NB4 (cell line): ENCODE data around the gene COL23A1.
A peak's percentile ranks its signal among the peaks of the same experiment; 100 is the strongest.

Experiments used
- DNase-seq: peaks from one replicate; pipeline ENCODE4 v3.0.0; 2010; ENCODE audit warnings: low read depth
- H3K4me3 ChIP-seq: one replicate; pipeline ENCODE4 v1.5.1; 2011; ENCODE audit warnings: mild to moderate bottlenecking, low read depth, low read length, moderate library complexity
- CTCF ChIP-seq: IDR thresholded peaks from one replicate; pipeline ENCODE4 v1.5.1; 2012; ENCODE audit warnings: low read depth, low read length
- MAX ChIP-seq: IDR thresholded peaks from 2 replicates; pipeline ENCODE4 v1.6.1; 2011; ENCODE audit warnings: low read depth, low read length
- MYC ChIP-seq: IDR thresholded peaks from 2 replicates; pipeline ENCODE4 v1.6.1; 2011; ENCODE audit warnings: low read depth, low read length
- POLR2A ChIP-seq: IDR thresholded peaks from 2 replicates; pipeline ENCODE4 v1.6.1; 2011; ENCODE audit warnings: mild to moderate bottlenecking; ENCODE audit not compliant: insufficient read length; ENCODE audit errors: extremely low read depth

Gene COL23A1

GRCh38 chr5:178283520-178283919, 306.7 kb downstream of the COL23A1 start:
- no peak for DNase-seq
- no peak overlapping the region for H3K4me3 ChIP-seq
- TF ChIP-seq MYC (no peak), CTCF (no peak), MAX (no peak), POLR2A (no peak)

- TF ChIP-seq CTCF = no peak
- no peak for TF ChIP-seq MAX
- TF ChIP-seq POLR2A = no peak
- no peak for TF ChIP-seq MYC
- DNase-seq = peak; percentile 15
- H3K4me3 ChIP-seq = no peak overlapping the region
These were observed 307.8 kb downstream of the COL23A1 start for GRCh38 chr5:178282391-178282790.

- no peak overlapping the region for H3K4me3 ChIP-seq
- TF ChIP-seq POLR2A (no peak), MAX (no peak), MYC (no peak), CTCF (no peak)
These were observed 308.9 kb downstream of the COL23A1 start for GRCh38 chr5:178281331-178281730.

GRCh38 chr5:178280631-178281030, 309.6 kb downstream of the COL23A1 start:
- TF ChIP-seq POLR2A = no peak
- no peak for TF ChIP-seq MYC
- TF ChIP-seq CTCF = no peak
- TF ChIP-seq MAX = no peak
- peak; percentile 31 for DNase-seq
- H3K4me3 ChIP-seq = no peak overlapping the region

More at GRCh38 chr5:178281331-178281730, 308.9 kb downstream of the COL23A1 start:
- peak; percentile 83 for DNase-seq

GRCh38 chr5:178279723-178280438, 310.3 kb downstream of the COL23A1 start:
- H3K4me3 ChIP-seq = no peak overlapping the region
- peak; percentile 75 for DNase-seq
- TF ChIP-seq MAX (no peak), CTCF (peak; percentile 81), MYC (no peak), POLR2A (no peak)
